Uterus (tissue), 4 donors: ENCODE data around the gene PIAS4. TPM values are rescaled to one million over a fixed set of nuclear protein-coding genes. Genes with fewer than 3 reads are reported as not detected.

ENCODE experiments used
- DNase-seq, 2 donors: peaks; one replicate each; pipeline ENCODE4 v3.0.0-alpha.2; 2019 to 2020
- H3K27ac ChIP-seq, 2 donors: fragments of 200-600 bp; sonication (generic); 1 replicate in 1 of 2; 2 replicates in 1 of 2; pipeline ENCODE4 v1.5.1; 2016 to 2018
- H3K27me3 ChIP-seq, 2 donors: fragments of 200-600 bp; sonication (generic); one replicate each; pipeline ENCODE4 v1.5.1; 2018 to 2019; ENCODE audit warnings: control low read depth in 1 of 2
- H3K36me3 ChIP-seq, 2 donors: fragments of 200-600 bp; sonication (generic); one replicate each; pipeline ENCODE4 v1.5.1; 2019; ENCODE audit warnings: control low read depth in 1 of 2
- H3K4me1 ChIP-seq, 2 donors: fragments of 200-600 bp; sonication (generic); one replicate each; pipeline ENCODE4 v1.5.1; 2018 to 2019; ENCODE audit warnings: control low read depth in 1 of 2
- H3K4me3 ChIP-seq, 2 donors: fragments of 200-600 bp; sonication (generic); 1 replicate in 1 of 2; 2 replicates in 1 of 2; pipeline ENCODE4 v1.5.1; 2018 to 2019; ENCODE audit warnings: mild to moderate bottlenecking in 1 of 2
- H3K9me3 ChIP-seq, 2 donors: fragments of 200-600 bp; sonication (generic); one replicate each; pipeline ENCODE4 v1.5.1; 2019; ENCODE audit warnings: control low read depth in 1 of 2
- POLR2A ChIP-seq, 2 donors: fragments of 450-650 bp; IDR thresholded peaks; one replicate each; pipeline ENCODE4 v1.6.1; 2016; ENCODE audit warnings: antibody characterized with exemption in 2 of 2, mild to moderate bottlenecking in 1 of 2, moderate library complexity in 1 of 2
- intact Hi-C: fragments of 100-400 bp; cut with DNase I; formaldehyde crosslinking; loops from one replicate; pipeline ENCODE4 v1.15.1; 2023; ENCODE audit warnings: low total_unique reads
- microRNA counts, 2 donors: library from miRNA; unstranded; fragments of <30 nt; microRNA quantifications; one replicate each; lab custom pipeline; 2016 to 2017
- microRNA-seq: library from miRNA; unstranded; fragments of <30 nt; microRNA quantifications from one replicate; pipeline ENCODE4, GENCODE V29; 2016; ENCODE audit warnings: borderline microRNAs expressed, borderline replicate concordance
- small RNA-seq: library from RNA; depleted of rRNA; stranded (forward); fragments of <200 nt; gene quantifications from one replicate; pipeline ENCODE3, GENCODE V24; 2016
- total RNA-seq, 4 donors: library from RNA; depleted of rRNA in 3 of 4; stranded (reverse); fragments of >200 nt in 3 of 4; gene quantifications; one replicate each; pipeline versions ENCODE4 v1.1.0 to v1.2.4, GENCODE V29; 2014 to 2023
- TF ChIP-seq, protein P1 (sequence below), 4 experiments: fragments of 200-600 bp in 2 of 4; fragments of 450-650 bp in 2 of 4; sonication (generic) in 2 of 4; IDR thresholded peaks; one replicate each; pipeline ENCODE4 v1.5.1; 2016 to 2019; ENCODE audit warnings: antibody characterized with exemption in 4 of 4, mild to moderate bottlenecking in 2 of 4, moderate library complexity in 1 of 4
- donor health status: DM: yes; HTN: yes; CAD: no.

The PIAS4 gene
- total RNA-seq, 4 donors from 2014 or later = 10.0 to 39.4 (median 23.4) TPM

DNA sequence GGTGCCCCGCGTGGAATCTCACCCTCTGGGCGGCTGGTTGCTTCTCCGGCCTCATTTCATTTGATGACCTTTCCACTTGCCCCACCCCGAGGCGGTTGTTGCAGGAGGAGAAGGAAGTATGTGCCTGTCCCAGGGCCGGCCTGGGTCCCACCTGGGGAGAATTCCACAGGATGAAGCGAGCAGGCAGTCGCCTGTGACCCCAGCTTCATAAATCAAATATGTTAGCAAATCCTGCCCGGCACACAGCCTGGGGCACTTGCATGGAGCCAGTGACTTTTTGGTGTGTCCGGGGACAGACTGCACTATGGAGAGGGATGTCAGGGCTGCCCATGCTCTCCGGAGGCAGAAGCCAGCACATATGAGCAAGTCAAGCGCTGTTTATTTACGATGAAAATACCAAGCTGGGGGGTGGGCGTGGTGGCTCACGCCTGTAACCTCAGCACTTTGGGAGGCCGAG, 78.9 kb downstream of the PIAS4 start:
- TF ChIP-seq, protein P1, sequence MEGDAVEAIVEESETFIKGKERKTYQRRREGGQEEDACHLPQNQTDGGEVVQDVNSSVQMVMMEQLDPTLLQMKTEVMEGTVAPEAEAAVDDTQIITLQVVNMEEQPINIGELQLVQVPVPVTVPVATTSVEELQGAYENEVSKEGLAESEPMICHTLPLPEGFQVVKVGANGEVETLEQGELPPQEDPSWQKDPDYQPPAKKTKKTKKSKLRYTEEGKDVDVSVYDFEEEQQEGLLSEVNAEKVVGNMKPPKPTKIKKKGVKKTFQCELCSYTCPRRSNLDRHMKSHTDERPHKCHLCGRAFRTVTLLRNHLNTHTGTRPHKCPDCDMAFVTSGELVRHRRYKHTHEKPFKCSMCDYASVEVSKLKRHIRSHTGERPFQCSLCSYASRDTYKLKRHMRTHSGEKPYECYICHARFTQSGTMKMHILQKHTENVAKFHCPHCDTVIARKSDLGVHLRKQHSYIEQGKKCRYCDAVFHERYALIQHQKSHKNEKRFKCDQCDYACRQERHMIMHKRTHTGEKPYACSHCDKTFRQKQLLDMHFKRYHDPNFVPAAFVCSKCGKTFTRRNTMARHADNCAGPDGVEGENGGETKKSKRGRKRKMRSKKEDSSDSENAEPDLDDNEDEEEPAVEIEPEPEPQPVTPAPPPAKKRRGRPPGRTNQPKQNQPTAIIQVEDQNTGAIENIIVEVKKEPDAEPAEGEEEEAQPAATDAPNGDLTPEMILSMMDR (IDR thresholded peaks at IDR 0.05) = no peak
- TF ChIP-seq POLR2A (IDR thresholded peaks at IDR 0.05) = no peak
- no peak for DNase-seq
- intact Hi-C loops = no loop called here
- Histone ChIP-seq H3K4me3 (no peak overlapping the region), H3K36me3 (no peaks in the 10 kb centered on the region), H3K27me3 (no peaks in the 10 kb centered on the region), H3K27ac (no peak overlapping the region), H3K4me1 (no peaks in the 10 kb centered on the region), H3K9me3 (no peaks in the 10 kb centered on the region)

DNA sequence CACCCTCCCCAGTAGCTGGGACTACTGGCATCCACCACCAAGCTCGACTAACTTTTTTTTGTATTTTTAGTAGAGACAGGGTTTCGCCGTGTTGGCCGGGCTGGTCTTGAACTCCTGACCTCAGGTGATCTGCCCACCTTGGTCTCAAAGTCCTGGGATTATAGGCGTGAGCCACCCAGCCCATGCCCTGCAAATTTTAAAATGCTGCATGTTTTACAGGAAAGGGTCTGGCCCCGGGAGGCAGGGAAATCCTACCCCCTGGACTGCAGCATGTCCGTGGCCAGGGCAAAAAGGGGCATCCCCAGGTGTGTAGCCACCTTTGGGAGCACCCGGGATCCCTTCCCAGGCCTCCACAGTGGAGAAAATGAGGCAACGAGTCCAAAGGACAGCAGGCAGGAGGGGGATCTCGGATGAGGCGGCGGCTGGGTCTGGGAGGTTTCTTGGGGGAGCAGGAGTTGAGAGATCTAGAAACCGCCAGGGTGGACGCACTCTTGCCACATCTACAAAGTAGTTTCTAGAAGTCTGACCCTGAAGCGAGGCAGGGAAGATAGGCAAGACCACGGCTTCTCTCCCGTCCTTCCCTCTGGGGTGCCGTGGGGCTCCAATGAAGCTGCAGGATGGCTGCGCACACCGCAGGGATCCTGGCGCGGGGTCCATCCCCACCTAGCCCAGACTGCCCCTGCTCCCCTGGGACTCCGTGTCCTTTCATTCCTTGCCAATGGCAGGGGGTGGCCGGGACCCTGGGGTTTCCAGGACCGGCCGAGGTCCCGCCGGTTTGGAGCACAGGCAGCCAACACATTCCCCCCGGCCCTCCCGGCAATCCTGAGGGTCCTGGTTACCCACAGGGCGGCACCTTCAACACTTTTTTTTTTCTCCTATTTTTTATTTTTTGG, 80.5 kb downstream of the PIAS4 start:
- no peak overlapping the region for H3K27ac ChIP-seq
- no peaks in the 10 kb centered on the region for H3K27me3 ChIP-seq
- no peaks in the 10 kb centered on the region for H3K4me1 ChIP-seq
- no peak overlapping the region for H3K4me3 ChIP-seq
- TF ChIP-seq, protein P1 (IDR thresholded peaks at IDR 0.05) = no peak
- TF ChIP-seq POLR2A (IDR thresholded peaks at IDR 0.05) = no peak
- H3K9me3 ChIP-seq = no peaks in the 10 kb centered on the region
- H3K36me3 ChIP-seq = no peaks in the 10 kb centered on the region
- DNase-seq = no peak
- intact Hi-C loops = no loop called here

DNA sequence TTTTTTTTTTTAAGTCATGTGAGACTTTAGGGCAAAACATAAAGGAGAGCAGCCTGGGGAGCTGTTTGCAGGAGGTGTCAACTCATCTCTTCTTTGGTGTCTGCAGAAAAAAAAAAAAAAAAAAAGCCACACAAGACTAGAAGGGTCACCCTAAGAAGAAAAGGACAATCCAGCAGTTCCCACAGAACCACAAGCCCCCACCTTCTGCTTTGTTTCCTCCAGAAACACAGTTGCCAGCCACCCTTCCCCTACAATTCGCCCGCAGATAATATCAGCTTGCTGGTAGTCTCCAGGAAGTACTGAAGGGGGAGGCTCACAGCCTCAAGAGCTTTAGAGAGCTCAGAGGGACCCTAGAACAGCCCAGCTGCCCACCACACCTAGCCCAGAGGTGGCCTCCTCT, 81.4 kb downstream of the PIAS4 start:
- H3K36me3 ChIP-seq = no peaks in the 10 kb centered on the region
- no peaks in the 10 kb centered on the region for H3K4me1 ChIP-seq
- TF ChIP-seq, protein P1 (IDR thresholded peaks at IDR 0.05) = no peak
- TF ChIP-seq POLR2A (IDR thresholded peaks at IDR 0.05) = no peak
- no peaks in the 10 kb centered on the region for H3K9me3 ChIP-seq
- intact Hi-C loops = no loop called here
- no peak overlapping the region for H3K4me3 ChIP-seq
- no peak overlapping the region for H3K27ac ChIP-seq
- DNase-seq = no peak
- H3K27me3 ChIP-seq = no peaks in the 10 kb centered on the region

MicroRNAs encoded within 50 kb of the gene (microRNA counts, 767-probe panel; counts per million panel counts)
- 0 counts per million in 2 donors for microRNA hsa-miR-637 (lab: Ali Mortazavi, UCI)

Small RNA genes within 50 kb of the gene (microRNA-seq; reads per million reads assigned to microRNA genes)
- gene MIR637 = not detected

Small RNA genes within 50 kb of the gene (small RNA-seq; reads per million reads assigned to genes)
- gene SNORD37 = 2.4 reads per million, percentile 77 among the genes with 10 or more reads in this experiment

Other genes with a start within 250 kb of the PIAS4 start
- gene APBA3, start 246.0 kb upstream of the PIAS4 start, total RNA-seq = 10 to 100 TPM; 14.1 to 52.6 (median 27.4) TPM
- gene MRPL54, start 245.1 kb upstream of the PIAS4 start, total RNA-seq = 100 to 1,000 TPM in 1 of 4 donors, 10 to 100 TPM in 3; 14.4 to 196 (median 40.0) TPM
- gene RAX2, start 235.5 kb upstream of the PIAS4 start, total RNA-seq = 1 to 10 TPM in 1 of 4 donors, under 1 TPM in 1, not detected in 2; 0.14 to 4.3 TPM
- gene MATK, start 221.4 kb upstream of the PIAS4 start, total RNA-seq = 10 to 100 TPM in 1 of 4 donors, 1 to 10 TPM in 2, not detected in 1; 1.0 to 11.2 (median 1.5) TPM
- gene ZFR2, start 138.7 kb upstream of the PIAS4 start, total RNA-seq = not detected
- under 1 TPM in 1 of 4 donors, not detected in 3; 0.97 TPM for gene ATCAY, start 127.1 kb upstream of the PIAS4 start, total RNA-seq
- gene NMRK2, start 74.7 kb upstream of the PIAS4 start, total RNA-seq = under 1 TPM in 1 of 4 donors, not detected in 3; 0.67 TPM
- 100 to 1,000 TPM in 2 of 4 donors, 10 to 100 TPM in 1, 1 to 10 TPM in 1; 7.1 to 119 (median 91.9) TPM for gene DAPK3, start 36.6 kb upstream of the PIAS4 start, total RNA-seq
- gene EEF2, start 22.3 kb upstream of the PIAS4 start, total RNA-seq = 1,000 to 10,000 TPM in 2 of 4 donors, 100 to 1,000 TPM in 2; 936 to 2,469 (median 1,635) TPM
- gene ZBTB7A, start 59.2 kb downstream of the PIAS4 start, total RNA-seq = 10 to 100 TPM; 10.8 to 72.9 (median 14.1) TPM
- 100 to 1,000 TPM in 1 of 4 donors, 10 to 100 TPM in 2, 1 to 10 TPM in 1; 7.4 to 105 (median 82.4) TPM for gene MAP2K2, start 116.4 kb downstream of the PIAS4 start, total RNA-seq
- gene CREB3L3, start 145.9 kb downstream of the PIAS4 start, total RNA-seq = not detected
- 10 to 100 TPM in 3 of 4 donors, 1 to 10 TPM in 1; 1.3 to 23.2 (median 15.1) TPM for gene SIRT6, start 174.8 kb downstream of the PIAS4 start, total RNA-seq
- 1 to 10 TPM in 2 of 4 donors, under 1 TPM in 1, not detected in 1; 0.64 to 1.8 (median 1.2) TPM for gene ANKRD24, start 175.0 kb downstream of the PIAS4 start, total RNA-seq
- 1 to 10 TPM in 3 of 4 donors, not detected in 1; 1.2 to 1.8 (median 1.5) TPM for gene EBI3, start 221.8 kb downstream of the PIAS4 start, total RNA-seq
- 10 to 100 TPM; 13.3 to 29.1 (median 21.5) TPM for gene YJU2, start 239.3 kb downstream of the PIAS4 start, total RNA-seq